CD14-positive monocyte (primary cell): ENCODE data around the gene RAB7B. TPM values are rescaled to one million over a fixed set of nuclear protein-coding genes. Genes with fewer than 3 reads are reported as not detected.

Source experiments
- DNase-seq, 3 donors: peaks; one replicate each; pipeline ENCODE4 v3.0.0-alpha.2; 2011 to 2022
- H2AFZ ChIP-seq: 2 replicates; pipeline ENCODE4 v1.6.0; 2012; ENCODE audit warnings: mild to moderate bottlenecking, low read depth, low read length, inconsistent platforms; ENCODE audit not compliant: insufficient read depth, poor library complexity, severe bottlenecking
- H3K27ac ChIP-seq, 2 donors: 1 replicate in 1 of 2; 2 replicates in 1 of 2; pipeline ENCODE4 v1.5.1; 2012 to 2013; ENCODE audit warnings: low read length in 2 of 2, control low read depth in 1 of 2, inconsistent platforms in 1 of 2, low read depth in 1 of 2, mild to moderate bottlenecking in 1 of 2
- H3K27me3 ChIP-seq, 2 donors: one replicate each; pipeline versions ENCODE4 v1.6.0 to v1.6.1; 2011 to 2013; ENCODE audit warnings: low read length in 2 of 2; ENCODE audit not compliant: control insufficient read depth in 2 of 2, insufficient read depth in 2 of 2
- H3K36me3 ChIP-seq, 2 donors: replicated peaks in 1 of 2; 1 replicate in 1 of 2; 2 replicates in 1 of 2; pipeline versions ENCODE4 v1.5.1 to v1.6.1; 2012 to 2013; ENCODE audit warnings: low read length in 2 of 2, control low read depth in 1 of 2, inconsistent platforms in 1 of 2, mild to moderate bottlenecking in 1 of 2; ENCODE audit not compliant: insufficient read depth in 2 of 2, control insufficient read depth in 1 of 2
- H3K4me1 ChIP-seq, 2 donors: 1 replicate in 1 of 2; 2 replicates in 1 of 2; pipeline versions ENCODE4 v1.5.1 to v1.6.1; 2012 to 2013; ENCODE audit warnings: low read length in 2 of 2, control low read depth in 1 of 2, inconsistent platforms in 1 of 2, mild to moderate bottlenecking in 1 of 2, moderate library complexity in 1 of 2; ENCODE audit not compliant: insufficient read depth in 2 of 2, control insufficient read depth in 1 of 2
- H3K4me2 ChIP-seq: replicated peaks from 2 replicates; pipeline ENCODE3; 2012; ENCODE audit warnings: low read length, moderate library complexity, mild to moderate bottlenecking; ENCODE audit not compliant: poor library complexity, severe bottlenecking; ENCODE audit errors: extremely low read depth
- H3K4me3 ChIP-seq, 3 experiments: fragments of 200-600 bp in 1 of 3; sonication (generic) in 1 of 3; replicated peaks in 1 of 3; 1 replicate in 2 of 3; 2 replicates in 1 of 3; pipeline ENCODE4 v1.5.1; 2011 to 2013; ENCODE audit warnings: low read length in 3 of 3, mild to moderate bottlenecking in 3 of 3, control low read depth in 2 of 3, low read depth in 2 of 3, inconsistent platforms in 1 of 3, moderate library complexity in 1 of 3
- H3K79me2 ChIP-seq: 2 replicates; pipeline ENCODE4 v1.6.0; 2012; ENCODE audit warnings: mild to moderate bottlenecking, control low read depth, inconsistent platforms, low read length, moderate library complexity; ENCODE audit not compliant: insufficient read depth
- H3K9ac ChIP-seq: 2 replicates; pipeline ENCODE4 v1.6.0; 2017; ENCODE audit warnings: low read length, mild to moderate bottlenecking; ENCODE audit not compliant: insufficient read depth, poor library complexity, severe bottlenecking
- H3K9me3 ChIP-seq, 2 donors: replicated peaks in 1 of 2; 1 replicate in 1 of 2; 2 replicates in 1 of 2; pipeline versions ENCODE4 v1.5.1 to v1.6.1; 2012 to 2013; ENCODE audit warnings: low read length in 2 of 2, control low read depth in 1 of 2; ENCODE audit not compliant: control insufficient read depth in 1 of 2, insufficient read depth in 1 of 2
- H4K20me1 ChIP-seq: 2 replicates; pipeline ENCODE4 v1.6.0; 2012; ENCODE audit warnings: mild to moderate bottlenecking, low read length, control low read depth, moderate library complexity; ENCODE audit not compliant: insufficient read depth
- H3K27ac Mint-ChIP-seq, 7 donors: one replicate each; pipeline ENCODE4 v1.8.0; 2020; ENCODE audit warnings: mild to moderate bottlenecking in 7 of 7, mixed read lengths in 7 of 7, moderate library complexity in 6 of 7, inconsistent platforms in 2 of 7
- H3K27me3 Mint-ChIP-seq, 3 donors: one replicate each; pipeline ENCODE4 v1.8.0; 2021 to 2022; ENCODE audit warnings: low read depth in 3 of 3, mild to moderate bottlenecking in 3 of 3, mixed read lengths in 3 of 3, moderate library complexity in 3 of 3, inconsistent platforms in 1 of 3
- H3K36me3 Mint-ChIP-seq, 2 donors: one replicate each; pipeline ENCODE4 v1.8.0; 2020; ENCODE audit warnings: mixed read lengths in 2 of 2, inconsistent platforms in 1 of 2, mild to moderate bottlenecking in 1 of 2
- H3K4me1 Mint-ChIP-seq: one replicate; pipeline ENCODE4 v1.8.0; 2020; ENCODE audit warnings: mild to moderate bottlenecking, mixed read lengths
- H3K4me3 Mint-ChIP-seq, 2 donors: one replicate each; pipeline ENCODE4 v1.8.0; 2020; ENCODE audit warnings: mild to moderate bottlenecking in 2 of 2, mixed read lengths in 2 of 2, moderate library complexity in 1 of 2
- H3K9me3 Mint-ChIP-seq, 7 donors: one replicate each; pipeline ENCODE4 v1.8.0; 2020 to 2022; ENCODE audit warnings: mixed read lengths in 7 of 7, mild to moderate bottlenecking in 6 of 7, moderate library complexity in 6 of 7, inconsistent platforms in 2 of 7
- CTCF ChIP-seq: fragments of 200-600 bp; IDR thresholded peaks from one replicate; pipeline ENCODE4 v1.8.0; 2022; ENCODE audit warnings: antibody characterized with exemption, mild to moderate bottlenecking
- WGBS: methylation state at CpG from one replicate; pipeline ENCODE4 v1.1.5; 2013; ENCODE audit warnings: missing lambda C conversion rate; ENCODE audit not compliant: insufficient coverage; 5-methylcytosine and 5-hydroxymethylcytosine counted together
- intact Hi-C, 2 donors: fragments of 100-400 bp; cut with micrococcal nuclease; formaldehyde crosslinking; loops; one replicate each; pipeline versions ENCODE4 v1.15.0 to v1.15.1; 2023
- polyA plus RNA-seq, 3 donors: library from polyadenylated mRNA; depleted of rRNA in 1 of 3; unstranded in 2 of 3; stranded (reverse) in 1 of 3; fragments of 300-500 nt in 2 of 3; fragments of >200 nt in 1 of 3; fragmentation: Illumina TruSeq in 2 of 3; gene quantifications; 1 replicate in 2 of 3; 2 replicates in 1 of 3; pipeline ENCODE4 v1.2.3, GENCODE V29; 2012 to 2021

Gene RAB7B
- polyA plus RNA-seq, 3 donors = 0.41 to 0.52 (median 0.47) TPM

GRCh38 chr1:205961405-205961804, 41.8 kb downstream of the RAB7B start:
- no CpG with 5 or more reads among the region's 2 CpGs for WGBS
- H3K27me3 ChIP-seq = no peaks in the 10 kb centered on the region
- H3K4me3 ChIP-seq = no peak overlapping the region
- no peak for TF ChIP-seq CTCF
- H3K4me1 ChIP-seq = peaks cover 18 to 33% of the 10 kb centered on the region in 2 donors
- H3K9me3 Mint-ChIP-seq = no peaks in the 10 kb centered on the region
- H3K4me3 Mint-ChIP-seq = no peak overlapping the region
- H4K20me1 ChIP-seq = no peaks in the 10 kb centered on the region
- intact Hi-C loops = no loop called here
- peaks cover 32% of the 10 kb centered on the region for H3K4me1 Mint-ChIP-seq
- H3K27me3 Mint-ChIP-seq = peaks cover 5 to 11% (median 7%) of the 10 kb centered on the region in 3 donors
- H3K27ac Mint-ChIP-seq = peak overlapping the region in 3 of 7 donors; percentile 6 to 76 (median 20)
- no peak overlapping the region for H3K27ac ChIP-seq
- no peaks in the 10 kb centered on the region for H3K36me3 Mint-ChIP-seq
- H3K79me2 ChIP-seq = no peaks in the 10 kb centered on the region
- no peaks in the 10 kb centered on the region for H3K9me3 ChIP-seq
- H3K4me2 ChIP-seq = no peak overlapping the region
- H2AFZ ChIP-seq = no peak overlapping the region
- peak in 2 of 3 donors; percentile 56 to 59 for DNase-seq
- no peaks in the 10 kb centered on the region for H3K36me3 ChIP-seq
- H3K9ac ChIP-seq = no peak overlapping the region

GRCh38 chr1:205959789-205960188, 43.4 kb downstream of the RAB7B start:
- no peaks in the 10 kb centered on the region for H3K79me2 ChIP-seq
- no peaks in the 10 kb centered on the region for H3K9me3 Mint-ChIP-seq
- no peaks in the 10 kb centered on the region for H4K20me1 ChIP-seq
- H3K4me1 ChIP-seq = peaks cover 18 to 33% of the 10 kb centered on the region in 2 donors
- H3K36me3 Mint-ChIP-seq = no peaks in the 10 kb centered on the region
- no peaks in the 10 kb centered on the region for H3K9me3 ChIP-seq
- DNase-seq = no peak
- no peak overlapping the region for H3K9ac ChIP-seq
- H3K4me3 ChIP-seq = no peak overlapping the region
- 83% methylated on average over 1 of the region's 4 CpGs for WGBS
- peaks cover 8 to 12% (median 10%) of the 10 kb centered on the region in 3 donors for H3K27me3 Mint-ChIP-seq
- H3K36me3 ChIP-seq = no peaks in the 10 kb centered on the region
- TF ChIP-seq CTCF = no peak
- H3K27me3 ChIP-seq = no peaks in the 10 kb centered on the region
- intact Hi-C loops = no loop called here
- no peak overlapping the region for H3K27ac ChIP-seq
- H3K4me3 Mint-ChIP-seq = no peak overlapping the region
- peaks cover 32% of the 10 kb centered on the region for H3K4me1 Mint-ChIP-seq
- no peak overlapping the region for H3K4me2 ChIP-seq
- H3K27ac Mint-ChIP-seq = no peak overlapping the region
- no peak overlapping the region for H2AFZ ChIP-seq
